H1 (cell line): ENCODE measurements around the gene OSBPL2. TPM values are rescaled to one million over a fixed set of nuclear protein-coding genes. Genes with fewer than 3 reads are reported as not detected.

Source experiments
- CTCF ChIA-PET: fragments of 300-600 bp; sonication (Branson Sonifier 250); formaldehyde crosslinking; loops from one replicate; lab custom pipeline; 2021; ENCODE audit not compliant: partially characterized antibody; lab: Charles Lee
- POLR2A ChIA-PET: fragments of 300-600 bp; sonication (Branson Sonifier 250); formaldehyde crosslinking; loops from one replicate; lab custom pipeline; 2021; ENCODE audit warnings: inconsistent platforms; ENCODE audit not compliant: partially characterized antibody; lab: Charles Lee
- DNase-seq, 2 experiments: peaks; one replicate each; pipeline versions ENCODE4 v3.0.0 to v3.0.0-alpha.2; 2010 to 2022; ENCODE audit warnings: low spot score in 2 of 2, low read depth in 1 of 2, mixed read lengths in 1 of 2
- FAIRE-seq: peaks from 2 replicates; lab custom pipeline; 2011; peaks lifted over from hg19 to GRCh38; lab: Jason Lieb, UNC
- H2AFZ ChIP-seq: 2 replicates; pipeline ENCODE4 v1.8.1; 2012; ENCODE audit warnings: low read length, inconsistent platforms
- H2AK5ac ChIP-seq: 2 replicates; pipeline ENCODE4 v1.6.1; 2013; ENCODE audit warnings: low read depth, low read length
- H2BK120ac ChIP-seq: replicated peaks from 2 replicates; pipeline ENCODE3; 2013; ENCODE audit warnings: low read depth, low read length, inconsistent platforms
- H2BK12ac ChIP-seq: 2 replicates; pipeline ENCODE4 v1.6.1; 2013; ENCODE audit warnings: low read depth, low read length
- H2BK15ac ChIP-seq: 2 replicates; pipeline ENCODE4 v1.6.1; 2013; ENCODE audit warnings: low read length
- H2BK20ac ChIP-seq: 2 replicates; pipeline ENCODE4 v1.6.1; 2013; ENCODE audit warnings: low read length
- H2BK5ac ChIP-seq: 2 replicates; pipeline ENCODE4 v1.6.1; 2013; ENCODE audit warnings: low read depth, low read length
- H3K14ac ChIP-seq: 2 replicates; pipeline ENCODE4 v1.6.1; 2013; ENCODE audit warnings: inconsistent platforms; ENCODE audit not compliant: insufficient read length
- H3K18ac ChIP-seq: 2 replicates; pipeline ENCODE4 v1.6.1; 2013; ENCODE audit warnings: low read length; ENCODE audit errors: extremely low read depth
- H3K23ac ChIP-seq: 2 replicates; pipeline ENCODE4 v1.6.1; 2013; ENCODE audit warnings: inconsistent platforms; ENCODE audit not compliant: insufficient read length
- H3K23me2 ChIP-seq: 2 replicates; pipeline ENCODE4 v1.6.1; 2013; ENCODE audit warnings: low read depth, low read length
- H3K27ac ChIP-seq: 2 replicates; pipeline ENCODE4 v1.6.1; 2011; ENCODE audit warnings: low read depth, low read length, inconsistent platforms
- H3K27me3 ChIP-seq, 4 experiments: replicated peaks in 1 of 4; 1 replicate in 1 of 4; 2 replicates in 3 of 4; pipeline versions ENCODE4 v1.6.1 to v1.8.1; 2011 to 2013; ENCODE audit warnings: low read length in 3 of 4, mild to moderate bottlenecking in 3 of 4, inconsistent platforms in 2 of 4, mixed read lengths in 2 of 4, moderate library complexity in 1 of 4; ENCODE audit not compliant: control insufficient read depth in 3 of 4, insufficient read depth in 3 of 4; ENCODE audit errors: extremely low read depth in 1 of 4
- H3K36me3 ChIP-seq, 4 experiments: 2 replicates each; pipeline versions ENCODE4 v1.6.1 to v1.8.1; 2011 to 2013; ENCODE audit warnings: mild to moderate bottlenecking in 4 of 4, low read length in 3 of 4, moderate library complexity in 2 of 4, control low read depth in 1 of 4, inconsistent platforms in 1 of 4; ENCODE audit not compliant: insufficient read depth in 4 of 4, control insufficient read depth in 2 of 4
- H3K4ac ChIP-seq: replicated peaks from 2 replicates; pipeline ENCODE3; 2013; ENCODE audit warnings: low read length, low read depth, mixed read lengths, inconsistent platforms; ENCODE audit not compliant: insufficient read length
- H3K4me1 ChIP-seq, 4 experiments: replicated peaks in 1 of 4; 1 replicate in 1 of 4; 2 replicates in 3 of 4; pipeline versions ENCODE4 v1.6.1 to v1.8.1; 2011 to 2013; ENCODE audit warnings: low read length in 3 of 4, inconsistent platforms in 2 of 4, mixed read lengths in 1 of 4; ENCODE audit not compliant: insufficient read depth in 4 of 4, control insufficient read depth in 3 of 4
- H3K4me2 ChIP-seq, 2 experiments: 2 replicates each; pipeline versions ENCODE4 v1.6.1 to v1.8.1; 2011 to 2013; ENCODE audit warnings: low read depth in 2 of 2, low read length in 2 of 2, control low read depth in 1 of 2, inconsistent platforms in 1 of 2, mild to moderate bottlenecking in 1 of 2; ENCODE audit not compliant: insufficient read depth in 1 of 2
- H3K4me3 ChIP-seq, 4 experiments: fragments of 200-600, 300-600 bp in 1 of 4; sonication (generic), shearing (Covaris generic), sonication (Bioruptor Twin) in 1 of 4; 2 replicates each; pipeline versions ENCODE4 v1.5.1 to v1.8.1; 2011 to 2016; ENCODE audit warnings: low read length in 4 of 4, low read depth in 3 of 4, control low read depth in 2 of 4, inconsistent platforms in 2 of 4, mild to moderate bottlenecking in 2 of 4, mixed read lengths in 1 of 4, moderate library complexity in 1 of 4; ENCODE audit not compliant: insufficient read depth in 2 of 4; ENCODE audit errors: extremely low read depth in 1 of 4
- H3K56ac ChIP-seq: replicated peaks from 2 replicates; pipeline ENCODE3; 2013; ENCODE audit warnings: low read depth, mild to moderate bottlenecking, mixed read lengths, low read length, inconsistent platforms; ENCODE audit not compliant: insufficient read length
- H3K79me1 ChIP-seq: 2 replicates; pipeline ENCODE4 v1.6.1; 2013; ENCODE audit warnings: low read depth, low read length, control low read depth
- H3K79me2 ChIP-seq, 2 experiments: 2 replicates each; pipeline versions ENCODE4 v1.6.1 to v1.8.1; 2012 to 2013; ENCODE audit warnings: low read length in 2 of 2, mild to moderate bottlenecking in 2 of 2, inconsistent platforms in 1 of 2; ENCODE audit not compliant: insufficient read depth in 2 of 2, control insufficient read depth in 1 of 2
- H3K9ac ChIP-seq, 4 experiments: replicated peaks in 1 of 4; 1 replicate in 1 of 4; 2 replicates in 3 of 4; pipeline versions ENCODE4 v1.6.1 to v1.8.1; 2011 to 2013; ENCODE audit warnings: low read depth in 3 of 4, low read length in 3 of 4, control low read depth in 2 of 4, mild to moderate bottlenecking in 2 of 4, moderate library complexity in 2 of 4, inconsistent platforms in 1 of 4; ENCODE audit errors: extremely low read depth in 1 of 4
- H3K9me3 ChIP-seq, 2 experiments: 2 replicates each; pipeline versions ENCODE4 v1.6.1 to v1.8.1; 2012 to 2013; ENCODE audit warnings: mild to moderate bottlenecking in 2 of 2, moderate library complexity in 2 of 2, control low read depth in 1 of 2, inconsistent platforms in 1 of 2, low read depth in 1 of 2, low read length in 1 of 2, mixed read lengths in 1 of 2; ENCODE audit not compliant: insufficient read depth in 2 of 2
- H4K20me1 ChIP-seq, 2 experiments: replicated peaks in 1 of 2; 2 replicates each; pipeline versions ENCODE3 to v1.8.1; 2011 to 2013; ENCODE audit warnings: inconsistent platforms in 2 of 2, low read length in 2 of 2, mild to moderate bottlenecking in 1 of 2; ENCODE audit not compliant: insufficient read depth in 2 of 2, control insufficient read depth in 1 of 2
- H4K5ac ChIP-seq: 2 replicates; pipeline ENCODE4 v1.6.1; 2013; ENCODE audit warnings: low read length, low read depth, mixed read lengths, inconsistent platforms; ENCODE audit not compliant: insufficient read length
- H4K8ac ChIP-seq: 2 replicates; pipeline ENCODE4 v1.8.0; 2013; ENCODE audit warnings: mild to moderate bottlenecking, moderate library complexity, low read length, inconsistent platforms; ENCODE audit not compliant: insufficient read depth; ENCODE audit errors: extremely low read depth
- H4K91ac ChIP-seq: replicated peaks from 2 replicates; pipeline ENCODE3; 2013; ENCODE audit warnings: low read length, mixed read lengths, inconsistent platforms; ENCODE audit not compliant: insufficient read length
- ASH2L ChIP-seq: fragments of 200-600, 300-600 bp; sonication (generic); IDR thresholded peaks from one replicate; pipeline ENCODE4 v1.7.1; 2017; ENCODE audit warnings: low read length
- BRCA1 ChIP-seq: IDR thresholded peaks from 2 replicates; pipeline ENCODE4 v1.6.1; 2012; ENCODE audit warnings: low read depth, low read length, improper control_type of control experiment
- CEBPB ChIP-seq: IDR thresholded peaks from 2 replicates; pipeline ENCODE4 v1.6.1; 2012; ENCODE audit warnings: low read depth, low read length
- FOSL1 ChIP-seq: IDR thresholded peaks from 2 replicates; pipeline ENCODE4 v1.6.1; 2011; ENCODE audit warnings: mild to moderate bottlenecking, low read depth, low read length, moderate library complexity; ENCODE audit not compliant: insufficient read depth
- JUND ChIP-seq: IDR thresholded peaks from 2 replicates; pipeline ENCODE4 v1.6.1; 2011; ENCODE audit warnings: mild to moderate bottlenecking, improper control_type of control experiment, low read length
- NANOG ChIP-seq: IDR thresholded peaks from 2 replicates; pipeline ENCODE4 v1.6.1; 2011; ENCODE audit warnings: low read length, low read depth, mild to moderate bottlenecking, inconsistent platforms; ENCODE audit not compliant: insufficient read depth, poor library complexity, severe bottlenecking
- NRF1 ChIP-seq: IDR thresholded peaks from 2 replicates; pipeline ENCODE4 v1.6.1; 2011; ENCODE audit warnings: mild to moderate bottlenecking, low read depth, low read length, improper control_type of control experiment
- SIX5 ChIP-seq: IDR thresholded peaks from 2 replicates; pipeline ENCODE4 v1.6.1; 2011; ENCODE audit warnings: mild to moderate bottlenecking, low read depth, low read length
- SP2 ChIP-seq: IDR thresholded peaks from 2 replicates; pipeline ENCODE4 v1.6.1; 2012; ENCODE audit warnings: mild to moderate bottlenecking, low read length, inconsistent platforms
- TAF1 ChIP-seq: IDR thresholded peaks from 2 replicates; pipeline ENCODE4 v1.6.1; 2011; ENCODE audit warnings: mild to moderate bottlenecking, low read depth, low read length
- TBP ChIP-seq: IDR thresholded peaks from 2 replicates; pipeline ENCODE4 v1.6.1; 2011; ENCODE audit warnings: low read depth, low read length, improper control_type of control experiment
- TCF12 ChIP-seq: IDR thresholded peaks from 2 replicates; pipeline ENCODE4 v1.6.1; 2011; ENCODE audit warnings: low read depth, mild to moderate bottlenecking, low read length
- WGBS, 2 experiments: shearing (Covaris generic) in 1 of 2; methylation state at CpG; one replicate each; pipeline versions ENCODE4 v1.1.6 to v1.1.7; 2013 to 2015; ENCODE audit warnings: low lambda C conversion rate in 2 of 2, mixed read lengths in 2 of 2, inconsistent platforms in 1 of 2, low coverage in 1 of 2, missing lambda C conversion rate in 1 of 2; ENCODE audit not compliant: insufficient replicate concordance in 2 of 2, insufficient coverage in 1 of 2, insufficient read length in 1 of 2; ENCODE audit errors: extremely low coverage in 1 of 2, missing lambda C conversion rate in 1 of 2; 5-methylcytosine and 5-hydroxymethylcytosine counted together
- polyA plus RNA-seq, 7 experiments: library from polyadenylated mRNA; depleted of rRNA in 3 of 7; stranded (reverse) in 5 of 7; unstranded in 2 of 7; fragments of >200 nt in 5 of 7; fragments of 200-250 nt in 2 of 7; gene quantifications; 1 replicate in 5 of 7; 2 replicates in 1 of 7; 4 replicates in 1 of 7; pipeline versions ENCODE4 v1.2.1 to v1.2.3, GENCODE V29; 2011 to 2013; ENCODE audit warnings: missing spikeins in 2 of 7, mixed read lengths in 2 of 7
- total RNA-seq: library from RNA; stranded (reverse); fragmentation: NEBNext Ultra II Directional; extraction: Animal tissue kit (Norgen Biotek cat#: 25700); gene quantifications from 2 replicates; pipeline ENCODE4 v1.2.1, GENCODE V29; 2021

Gene OSBPL2
- total and polyA plus RNA-seq, 2 of the 8 experiments (the other 6 are each of a cell fraction or from before 2014, with no cell fraction given): 11.7 to 42.4 TPM

DNA sequence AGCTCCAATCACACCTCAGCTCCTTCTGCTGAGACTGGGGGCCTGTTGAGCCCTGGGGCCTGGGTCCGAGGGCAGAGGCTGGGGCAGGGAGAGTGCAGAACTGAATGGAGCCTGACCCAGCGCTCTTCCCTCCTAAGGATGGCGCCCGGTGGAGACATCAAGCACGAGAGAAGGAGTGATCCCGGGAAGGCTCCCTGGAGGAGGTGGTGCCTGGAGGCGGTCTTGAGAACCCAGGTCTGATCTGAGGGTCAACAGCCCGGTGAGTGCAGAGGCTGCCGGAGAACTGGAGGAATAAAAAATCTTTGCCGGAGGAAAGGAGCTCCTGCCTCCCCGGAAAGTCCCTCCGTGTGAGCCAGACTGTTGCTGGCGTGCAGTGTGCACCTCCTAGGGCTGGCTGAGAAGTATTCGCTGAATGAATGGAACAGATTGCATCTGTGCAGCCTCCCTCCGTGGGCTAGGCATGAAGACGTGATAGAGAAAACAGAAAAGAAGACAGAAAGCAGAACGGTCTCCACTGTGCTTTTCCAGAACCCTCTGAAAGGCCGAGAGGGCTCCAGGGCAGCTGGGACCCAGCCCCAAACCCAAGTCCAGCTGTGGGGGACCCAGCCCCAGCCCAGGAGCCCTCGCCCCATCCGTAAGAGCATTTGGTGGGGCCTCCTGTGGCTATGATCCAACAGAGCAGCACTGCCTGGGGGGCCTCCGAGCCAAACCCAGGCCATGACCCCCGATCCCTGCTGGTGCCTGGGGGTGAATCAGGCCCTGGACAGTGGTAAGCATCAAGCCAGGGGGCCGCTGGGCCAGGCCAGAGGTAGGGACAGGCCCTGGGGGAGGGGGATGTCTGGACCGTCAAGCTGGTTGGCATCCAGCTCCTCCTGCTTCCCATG, 11.4 kb upstream of the OSBPL2 start:
- CTCF ChIA-PET: interaction anchor here (1.1 to 1.8 kb wide), 4 partner anchors 10 to 72 kb away, joined by 3 read pairs; no protein-coding TSS in a partner anchor
- peak overlapping the region; percentile 3; the same call in 1 of the 2 replicates for H4K8ac ChIP-seq
- no peak overlapping the region for H3K14ac ChIP-seq
- H3K9ac ChIP-seq: 0 out of 7 replicates have a peak overlapping the region, but pooled peaks of 1 of the 4 experiments have one; percentile 9
- FAIRE-seq (no peak), DNase-seq (no peak)
- H4K20me1 ChIP-seq: peaks cover 0 to 15% of the 10 kb centered on the region in 2 experiments
- H2AFZ ChIP-seq: no peak overlapping the region
- H3K23me2 ChIP-seq: peaks cover 18% of the 10 kb centered on the region
- H3K4ac ChIP-seq: no peak overlapping the region
- H2BK120ac ChIP-seq: no peak overlapping the region
- peaks cover 0 to 7% (median 5%) of the 10 kb centered on the region in 4 experiments; a peak in 5 of 7 replicates for H3K4me1 ChIP-seq
- H4K5ac ChIP-seq: no peak overlapping the region
- H2BK15ac ChIP-seq: peak overlapping the region; percentile 61; the same call in 1 of the 2 replicates
- peaks cover 0 to 24% (median 7%) of the 10 kb centered on the region in 4 experiments; a peak in 4 of 7 replicates for H3K27me3 ChIP-seq
- no peak overlapping the region for H3K23ac ChIP-seq
- no peak overlapping the region for H3K27ac ChIP-seq
- H3K79me2 ChIP-seq: no peaks in the 10 kb centered on the region
- POLR2A ChIA-PET: interaction anchor here (2.0 to 2.3 kb wide), 3 partner anchors 10 to 85 kb away, joined by 6 to 9 read pairs (median 7); partner anchors contain the start of genes OSBPL2 and PSMA7
- no peak overlapping the region for H2BK5ac ChIP-seq
- 0 out of 4 replicates have a peak overlapping the region, but pooled peaks of 1 of the 2 experiments have one; percentile 47 for H3K4me2 ChIP-seq
- no peak overlapping the region for H3K56ac ChIP-seq
- H4K91ac ChIP-seq: peak overlapping the region; percentile 73
- H3K9me3 ChIP-seq: peaks cover 0 to 3% of the 10 kb centered on the region in 2 experiments; a peak in 1 of 4 replicates
- H3K18ac ChIP-seq: no peak overlapping the region
- H2BK20ac ChIP-seq: no peak overlapping the region
- H3K4me3 ChIP-seq: no peak overlapping the region
- no peaks in the 10 kb centered on the region for H3K36me3 ChIP-seq
- WGBS, 2 experiments: 86% methylated on average over 24 of the region's 24 CpGs; no CpG with 5 or more reads in 1 of the 2 experiments
- 0 out of 2 replicates have a peak, but pooled peaks cover 2% of the 10 kb centered on the region for H3K79me1 ChIP-seq
- H2BK12ac ChIP-seq: 0 out of 2 replicates have a peak overlapping the region, but pooled peaks have one; percentile 17
- no peak overlapping the region for H2AK5ac ChIP-seq
- no peak for TF ChIP-seq FOSL1
- TF ChIP-seq JUND: no peak
- no peak for TF ChIP-seq NRF1
- TF ChIP-seq CEBPB: no peak
- no peak for TF ChIP-seq TAF1
- no peak for TF ChIP-seq BRCA1
- TF ChIP-seq SIX5: no peak
- no peak for TF ChIP-seq NANOG
- TF ChIP-seq TCF12: no peak
- TF ChIP-seq ASH2L: no peak
- TF ChIP-seq TBP: no peak
- no peak for TF ChIP-seq SP2
